Body of pancreas (tissue), 4 donors: ENCODE results near the gene ABHD3. TPM values are rescaled to one million over a fixed set of nuclear protein-coding genes. Genes with fewer than 3 reads are reported as not detected.

Experiments
- ATAC-seq: fragments of 150-250 bp; one replicate; pipeline ENCODE4 v1.9.1; 2016
- DNase-seq, 4 donors: peaks; one replicate each; pipeline ENCODE4 v3.0.0-alpha.2; 2019
- H3K27ac ChIP-seq, 4 donors: fragments of 200-600 bp; sonication (generic); 1 replicate in 3 of 4; 2 replicates in 1 of 4; pipeline versions ENCODE4 v1.5.1 to v1.6.1; 2016 to 2019; ENCODE audit warnings: mild to moderate bottlenecking in 1 of 4, mixed read lengths in 1 of 4, moderate library complexity in 1 of 4
- H3K27me3 ChIP-seq, 2 donors: fragments of 200-600 bp; sonication (generic); one replicate each; pipeline ENCODE4 v1.6.0; 2016; ENCODE audit warnings: mild to moderate bottlenecking in 1 of 2
- H3K36me3 ChIP-seq, 2 donors: fragments of 200-600 bp; sonication (generic); replicated peaks in 1 of 2; 2 replicates each; pipeline ENCODE4 v1.5.1; 2016; ENCODE audit warnings: low read depth in 2 of 2; ENCODE audit not compliant: insufficient read depth in 1 of 2
- H3K4me1 ChIP-seq: fragments of 200-600 bp; sonication (generic); one replicate; pipeline ENCODE4 v1.6.0; 2016
- H3K4me3 ChIP-seq, 2 donors: fragments of 200-600 bp; sonication (generic); 1 replicate in 1 of 2; 2 replicates in 1 of 2; pipeline ENCODE4 v1.5.1; 2016 to 2019
- H3K9me3 ChIP-seq, 3 donors: fragments of 200-600 bp; sonication (generic); 1 replicate in 2 of 3; 2 replicates in 1 of 3; pipeline ENCODE4 v1.5.1; 2016
- CTCF ChIP-seq, 7 experiments: fragments of 450-650 bp in 4 of 7; fragments of 200-600 bp in 3 of 7; sonication (generic) in 3 of 7; IDR thresholded peaks; one replicate each; pipeline ENCODE4 v1.5.1; 2016 to 2019; ENCODE audit warnings: antibody characterized with exemption in 7 of 7
- POLR2A ChIP-seq, 3 donors: fragments of 450-650 bp; IDR thresholded peaks; one replicate each; pipeline ENCODE4 v1.6.1; 2016; ENCODE audit warnings: antibody characterized with exemption in 3 of 3, mild to moderate bottlenecking in 2 of 3
- WGBS, 2 donors: methylation state at CpG; one replicate each; pipeline ENCODE4 v1.1.5; 2017; 5-methylcytosine and 5-hydroxymethylcytosine counted together
- intact Hi-C: fragments of 100-400 bp; cut with DNase I; formaldehyde crosslinking; loops from one replicate; pipeline ENCODE4 v1.15.1; 2023
- microRNA counts, 2 donors: library from miRNA; unstranded; fragments of <30 nt; microRNA quantifications; one replicate each; lab custom pipeline; 2017
- microRNA-seq, 2 donors: library from miRNA; unstranded; fragments of <30 nt; microRNA quantifications; one replicate each; pipeline ENCODE4, GENCODE V29; 2016; ENCODE audit warnings: borderline number of aligned reads in 2 of 2, borderline replicate concordance in 2 of 2
- small RNA-seq: library from RNA; depleted of rRNA; stranded (forward); fragments of <200 nt; gene quantifications from one replicate; pipeline ENCODE3, GENCODE V24; 2016
- total RNA-seq, 2 donors: library from RNA; depleted of rRNA; stranded (reverse); fragments of >200 nt; gene quantifications; one replicate each; pipeline ENCODE4 v1.1.0, GENCODE V29; 2016

ABHD3 gene
- total RNA-seq, 2 donors from 2014 or later, result 1.6 to 19.2 TPM

- H3K9me3 ChIP-seq, result no peaks in the 10 kb centered on the region
- H3K27me3 ChIP-seq, result no peaks in the 10 kb centered on the region
- H3K27ac ChIP-seq, result peak overlapping the region in 2 of 4 donors; percentile 24 to 63
- no peak for DNase-seq
- H3K36me3 ChIP-seq, result no peaks in the 10 kb centered on the region
- intact Hi-C loops, result no loop called here
- TF ChIP-seq POLR2A (IDR thresholded peaks at IDR 0.05) (no peak), CTCF (IDR thresholded peaks at IDR 0.05) (no peak)
- no peak overlapping the region for H3K4me3 ChIP-seq
- WGBS, 2 donors, result 24 to 39% methylated on average over 2 of the region's 2 CpGs
- no peak for ATAC-seq
- peaks cover 18% of the 10 kb centered on the region for H3K4me1 ChIP-seq
These were observed 99.9 kb downstream of the ABHD3 start for GRCh38 chr18:21604671-21605070.

GRCh38 chr18:21602299-21602587 is 102.3 kb downstream of the ABHD3 start:
- peak in 1 of 4 donors; percentile 19 for DNase-seq

More at GRCh38 chr18:21602299-21602587, 102.3 kb downstream of the ABHD3 start:
- 81 to 94% methylated on average over 5 of the region's 5 CpGs for WGBS, 2 donors
- Histone ChIP-seq H3K4me1 (peaks cover 38% of the 10 kb centered on the region), H3K4me3 (no peak overlapping the region), H3K36me3 (no peaks in the 10 kb centered on the region), H3K9me3 (no peaks in the 10 kb centered on the region), H3K27ac (no peak overlapping the region), H3K27me3 (no peaks in the 10 kb centered on the region)
- intact Hi-C loops, result no loop called here
- ATAC-seq, result no peak
- TF ChIP-seq POLR2A (IDR thresholded peaks at IDR 0.05) (no peak), CTCF (IDR thresholded peaks at IDR 0.05) (no peak)

MicroRNAs encoded within 50 kb of the gene (microRNA counts, 767-probe panel; counts per million panel counts)
- 0 to 736 counts per million in 2 donors for microRNA hsa-miR-320c (lab: Ali Mortazavi, UCI)

Small RNA genes lying within 50 kb of the gene (microRNA-seq; reads per million reads assigned to microRNA genes)
- 0.90 to 3.3 reads per million in 2 donors for gene MIR320C1

Small RNA genes lying within 50 kb of the gene (small RNA-seq; reads per million reads assigned to genes)
- gene MIR320C1 (not detected), gene RF00019 (not detected), gene RF01241 (not detected)

Other genes with a start within 250 kb of the ABHD3 start
- gene ESCO1, start 104.1 kb downstream of the ABHD3 start, total RNA-seq, result 10 to 100 TPM; 12.7 to 27.7 TPM
- gene SNRPD1, start 92.5 kb downstream of the ABHD3 start, total RNA-seq, result 1 to 10 TPM; 2.6 to 3.6 TPM
- 10 to 100 TPM; 13.8 to 18.7 TPM for gene MIB1, start 36.0 kb upstream of the ABHD3 start, total RNA-seq